Measurements from ENCODE around the gene COX6B2. TPM values are rescaled to one million over a fixed set of nuclear protein-coding genes. Genes with fewer than 3 reads are reported as not detected.

COX6B2 gene
- polyA plus RNA-seq, 1 donor = 0.15 TPM

- no peak for DNase-seq (ENCODE audit: low read depth)
Measured at GRCh38 chr19:55383279-55384130, 29.0 kb upstream of the COX6B2 start.

DNA sequence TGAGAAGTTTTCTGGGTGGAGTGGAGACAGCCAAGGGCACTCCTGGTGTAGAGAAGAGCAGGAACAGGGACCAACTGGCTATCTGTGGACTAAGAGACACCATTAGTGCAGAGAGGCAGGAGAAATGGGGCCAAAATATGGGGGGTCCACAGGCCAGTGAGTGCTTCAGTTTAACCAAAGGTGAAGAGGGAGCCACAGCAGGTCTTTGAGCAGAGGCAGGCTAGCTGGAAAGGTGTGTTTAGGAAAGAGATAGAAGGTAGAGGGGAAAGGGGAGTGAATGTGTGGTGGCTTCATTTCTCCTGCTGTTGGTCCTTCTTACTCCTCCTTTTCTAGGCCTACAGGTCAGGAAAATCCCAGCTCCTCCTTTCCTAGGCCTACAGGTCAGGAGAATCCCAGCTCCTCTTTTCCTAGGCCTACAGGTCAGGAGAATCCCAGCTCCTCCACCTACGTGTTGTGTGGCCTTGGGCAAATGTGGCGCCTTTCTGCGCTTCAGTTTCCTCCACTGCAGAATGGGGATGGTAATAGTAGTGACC lies 28.1 kb upstream of the COX6B2 start:
- no peak for DNase-seq (ENCODE audit: low read depth)

GRCh38 chr19:55382013-55382412 lies 27.5 kb upstream of the COX6B2 start:
- DNase-seq (ENCODE audit: low read depth) = no peak

DNA sequence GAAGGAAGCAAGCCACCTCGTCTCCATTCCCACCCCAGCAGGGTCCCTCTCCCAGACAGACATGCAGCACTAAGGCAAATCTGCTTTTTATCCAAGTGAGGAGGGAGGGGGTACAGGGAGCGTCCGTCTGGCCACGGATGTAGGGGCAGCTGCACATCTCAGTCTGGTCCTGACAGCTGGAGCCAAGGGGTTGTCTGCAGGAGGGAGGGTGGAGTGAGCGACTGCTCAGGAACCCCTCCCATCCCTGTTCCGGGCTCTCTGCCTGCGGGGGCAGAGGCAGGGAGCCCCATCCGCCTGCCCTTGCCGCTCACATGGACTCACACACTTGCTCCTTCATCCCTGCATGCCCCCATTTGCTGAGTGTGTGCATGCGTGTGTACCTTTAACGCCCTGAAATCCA lies 24.7 kb upstream of the COX6B2 start:
- no peak for DNase-seq (ENCODE audit: low read depth)

GRCh38 chr19:55377356-55378131 lies 23.0 kb upstream of the COX6B2 start:
- DNase-seq (ENCODE audit: low read depth) = no peak

- no peak for DNase-seq (ENCODE audit: low read depth)
Measured at GRCh38 chr19:55376241-55376933, 21.9 kb upstream of the COX6B2 start, which contains the start of gene TMEM190. TMEM190 (plus strand) TSS chr19:55376826; CDS start chr19:55376854, 28 bp downstream.

GRCh38 chr19:55373993-55374757 lies 19.7 kb upstream of the COX6B2 start:
- DNase-seq (ENCODE audit: low read depth) = no peak

DNA sequence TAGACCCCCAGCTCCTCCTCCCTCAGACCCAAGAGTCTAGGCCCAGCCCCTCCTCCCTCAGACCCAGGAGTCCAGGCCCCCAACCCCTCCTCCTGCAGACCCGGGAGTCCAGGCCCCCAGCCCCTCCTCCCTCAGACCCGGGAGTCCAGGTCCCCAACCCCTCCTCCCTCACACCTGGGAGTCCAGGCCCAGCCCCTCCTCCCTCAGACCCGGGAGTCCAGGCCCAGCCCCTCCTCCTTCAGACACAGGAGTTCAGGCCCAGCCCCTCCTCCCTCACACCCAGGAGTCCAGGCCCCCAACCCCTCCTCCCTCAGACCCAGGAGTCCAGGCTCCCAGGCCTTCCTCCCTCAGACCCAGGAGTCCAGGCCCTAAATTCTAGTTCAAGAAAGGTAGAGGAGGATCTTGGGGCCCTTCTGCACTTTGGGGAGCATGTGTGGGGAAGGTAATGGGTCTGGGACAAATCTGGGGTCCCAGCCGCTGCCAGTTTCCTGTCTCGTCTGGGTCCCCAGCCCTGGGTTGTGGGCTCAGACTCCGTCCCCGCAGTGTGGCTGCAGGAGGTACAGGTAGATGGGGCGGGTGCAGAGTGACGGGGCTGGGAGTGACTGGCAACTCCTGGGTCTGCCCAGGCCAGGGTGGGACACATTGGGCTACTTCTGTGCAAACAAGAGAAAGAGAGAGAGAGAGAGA lies 18.9 kb upstream of the COX6B2 start:
- DNase-seq (ENCODE audit: low read depth) = no peak

DNA sequence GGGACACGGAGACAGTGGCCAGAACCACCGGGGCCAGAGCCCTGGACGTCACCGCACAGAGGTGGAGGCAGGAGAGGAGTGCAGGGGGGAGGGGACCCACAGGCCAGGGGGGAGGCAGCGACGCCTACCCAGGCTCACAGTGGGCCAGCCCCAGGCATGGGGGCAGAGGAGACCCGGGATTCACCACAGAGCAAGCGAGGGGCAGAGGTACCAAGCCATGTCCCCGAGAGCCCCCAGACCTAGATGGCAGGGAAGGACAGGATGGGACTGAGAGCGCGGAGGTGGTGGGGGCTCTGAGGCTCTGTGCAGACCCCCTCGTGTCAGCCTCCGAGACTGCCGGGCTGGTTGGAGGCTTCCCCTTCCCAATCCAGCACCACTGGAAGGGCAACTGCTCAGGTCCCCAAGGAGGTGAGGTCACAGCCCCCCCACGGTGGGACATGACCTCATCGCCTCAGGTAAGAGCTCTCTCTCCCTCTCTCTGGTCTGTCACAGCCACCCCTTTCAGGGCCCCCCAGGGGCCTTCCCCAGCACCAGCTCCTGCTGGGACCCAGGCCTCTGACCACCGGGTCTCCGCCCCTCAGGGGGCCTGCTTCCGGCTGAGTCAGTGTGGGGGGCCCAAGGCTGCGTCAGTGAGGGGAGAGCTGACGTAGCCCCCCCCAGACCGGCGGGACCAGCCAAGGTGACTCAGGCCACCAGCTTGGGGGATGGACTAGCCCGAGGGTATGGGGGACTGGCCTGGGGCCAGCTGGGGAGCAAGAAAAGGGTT lies 18.0 kb upstream of the COX6B2 start:
- DNase-seq (ENCODE audit: low read depth) = no peak

DNA sequence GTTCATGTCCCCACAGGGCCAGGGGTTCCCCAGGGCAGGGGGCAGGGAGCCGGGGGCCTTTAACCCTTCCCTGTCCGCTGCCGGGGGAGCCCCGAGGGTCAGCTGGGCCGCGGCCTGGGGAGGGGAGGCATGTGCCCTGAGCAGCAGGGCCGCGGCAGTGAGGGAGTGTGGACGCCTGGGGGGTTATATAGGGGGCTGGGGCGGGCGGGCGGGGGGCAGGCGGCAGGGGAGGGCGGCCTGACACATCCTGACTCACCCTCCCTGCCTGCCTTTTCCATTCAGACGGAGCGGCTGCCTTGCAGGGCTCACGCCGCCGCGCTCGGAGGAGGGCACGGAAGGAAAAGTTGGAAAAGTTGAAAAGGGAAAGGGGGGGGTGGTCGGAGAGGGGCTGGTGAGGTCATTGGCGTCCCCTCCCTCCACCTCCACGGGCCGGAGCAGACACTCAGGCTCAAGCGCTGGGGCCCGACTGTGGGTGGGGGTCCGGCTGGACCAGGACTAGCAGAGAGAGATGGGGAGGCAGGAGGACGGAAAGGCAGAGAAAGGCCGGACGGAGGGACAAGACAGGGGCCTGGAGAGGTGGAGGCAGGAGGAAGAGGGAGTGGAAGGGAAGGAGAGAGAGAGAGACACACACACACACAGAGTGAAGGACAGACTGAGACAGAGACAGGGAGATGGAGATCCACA lies 15.9 kb upstream of the COX6B2 start, which contains the start of gene IL11:
TSS of gene IL11 (minus strand) at position 159 of the 684 bp plus-strand sequence. CDS start at position 6, 153 bp downstream.
- DNase-seq (ENCODE audit: low read depth) = no peak

GRCh38 chr19:55369653-55370304 lies 15.3 kb upstream of the COX6B2 start:
- no peak for DNase-seq (ENCODE audit: low read depth)

GRCh38 chr19:55368701-55369563 lies 14.4 kb upstream of the COX6B2 start:
- no peak for DNase-seq (ENCODE audit: low read depth)

- no peak for DNase-seq (ENCODE audit: low read depth)
Measured at GRCh38 chr19:55368106-55368505, 13.6 kb upstream of the COX6B2 start.

GRCh38 chr19:55366790-55367189 lies 12.3 kb upstream of the COX6B2 start:
- no peak for DNase-seq (ENCODE audit: low read depth)

DNA sequence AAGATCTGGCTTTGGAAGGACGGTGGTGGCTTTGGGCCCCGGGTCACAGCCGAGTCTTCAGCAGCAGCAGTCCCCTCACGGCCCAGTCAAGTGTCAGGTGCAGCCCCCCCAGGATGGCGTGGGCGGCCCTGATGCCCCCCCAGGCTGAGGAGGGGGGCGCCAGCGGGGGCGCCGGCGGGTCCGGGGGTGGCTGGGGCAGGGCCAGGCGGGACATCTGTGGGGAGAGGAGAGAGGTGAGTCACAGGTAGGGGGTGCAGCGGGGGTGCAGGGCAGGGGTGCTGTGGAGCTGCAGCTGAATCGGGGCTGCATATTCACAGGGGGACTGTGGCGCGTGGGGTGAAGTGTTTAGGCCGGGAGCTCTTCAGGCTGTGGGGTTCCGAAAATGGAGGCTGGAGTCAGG lies 11.4 kb upstream of the COX6B2 start:
- DNase-seq (ENCODE audit: low read depth) = no peak

DNA sequence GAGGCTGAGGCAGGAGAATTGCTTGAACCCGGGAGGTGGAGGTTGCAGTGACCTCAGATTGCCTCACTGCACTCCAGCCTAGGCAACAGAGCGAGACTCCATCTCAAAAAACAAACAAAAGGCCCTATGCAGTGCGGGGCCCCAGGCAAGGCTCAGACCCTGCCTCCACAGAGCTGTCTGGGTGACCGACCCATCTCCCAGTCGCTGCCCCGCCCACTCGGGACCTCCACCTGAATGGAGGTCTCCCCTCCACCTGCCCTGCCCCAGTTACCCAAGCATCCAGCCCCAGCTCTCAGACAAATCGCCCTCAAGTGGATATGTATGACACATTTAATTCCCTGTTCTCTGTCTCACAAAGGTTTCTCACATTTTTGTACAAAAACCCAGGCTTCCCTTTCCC lies 10.7 kb upstream of the COX6B2 start:
- DNase-seq (ENCODE audit: low read depth) = no peak

DNA sequence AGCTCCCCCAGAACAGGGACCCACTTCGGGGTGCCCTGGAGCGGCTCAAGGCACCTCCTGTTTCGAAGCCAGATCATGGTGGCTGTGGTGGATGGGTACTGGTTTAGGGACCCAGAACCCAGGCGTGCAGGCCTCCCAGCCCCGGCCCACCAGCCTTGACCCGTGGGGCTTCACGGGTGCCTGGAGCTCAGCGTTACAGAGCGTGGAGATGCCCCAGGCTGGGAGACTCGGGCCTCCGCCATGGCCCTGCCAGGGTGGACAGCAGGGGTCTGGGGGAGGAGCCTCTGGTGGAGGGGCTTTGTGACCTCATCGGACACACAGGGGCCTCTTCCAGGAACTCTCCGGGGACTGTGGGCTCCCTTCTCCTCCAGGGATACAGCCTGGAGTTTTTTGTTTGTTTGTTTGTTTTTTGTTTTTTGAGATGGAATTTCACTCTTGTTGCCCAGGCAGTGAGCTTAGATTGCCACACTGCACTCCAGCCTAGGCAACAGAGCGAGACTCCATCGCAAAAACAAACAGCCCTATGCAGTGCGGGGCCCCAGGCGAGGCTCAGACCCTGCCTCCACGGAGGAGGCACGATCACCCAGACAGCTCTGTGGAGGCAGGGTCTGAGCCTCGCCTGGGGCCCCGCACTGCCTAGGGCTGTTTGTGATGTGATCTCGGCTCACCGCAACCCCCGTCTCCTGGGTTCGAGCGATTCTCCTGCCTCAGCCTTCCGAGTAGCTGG lies 8.6 kb upstream of the COX6B2 start, which contains the start of gene GARIN5B:
TSS of gene GARIN5B (minus strand) at position 271 of the 727 bp plus-strand sequence. CDS start at position 77, 194 bp downstream.
- DNase-seq (ENCODE audit: low read depth) = no peak
